ENCODE data around the gene GRIN2C. TPM values are rescaled to one million over a fixed set of nuclear protein-coding genes. Genes with fewer than 3 reads are reported as not detected.
A peak's percentile ranks its signal among the peaks of the same experiment; 100 is the strongest.

GRIN2C gene
- total and polyA plus RNA-seq, 9 of the 15 experiments (the other 6 are each of a cell fraction or from before 2014, with no cell fraction given), result under 0.01 to 0.33 (median 0.10) TPM; not detected in 2

GRCh38 chr17:74873037-74873873 lies 13.6 kb upstream of the GRIN2C start (continued):
- TF ChIP-seq BCLAF1 (IDR thresholded peaks at IDR 0.05; ENCODE audit: borderline replicate concordance in 1 of 2, control insufficient read depth in 1 of 2, low read depth in 2 of 2, low read length in 1 of 2) (no peak), TAF1 (IDR thresholded peaks at IDR 0.05; ENCODE audit: control insufficient read depth, extremely low read depth, insufficient read depth, low read length, severe bottlenecking) (peak; percentile 92), ZNF253 (CRISPR knock-in tag; conservative IDR thresholded peaks at IDR 0.05) (no peak), NR4A1 (CRISPR knock-in tag; IDR thresholded peaks at IDR 0.05) (0 out of 2 replicates have a peak, but pooled peaks have one; percentile 74), NR4A1 (tag; IDR thresholded peaks at IDR 0.05) (0 out of 2 replicates have a peak, but pooled peaks have one; percentile 48), MTA1 (IDR thresholded peaks at IDR 0.05; ENCODE audit: borderline replicate concordance) (peak; percentile 100), RFX5 (IDR thresholded peaks at IDR 0.05; ENCODE audit: low read depth, low read length) (no peak), FIP1L1 (IDR thresholded peaks at IDR 0.05; ENCODE audit: low read depth, low read length, poor library complexity, severe bottlenecking) (no peak), RREB1 (CRISPR knock-in tag; IDR thresholded peaks at IDR 0.05) (0 out of 2 replicates have a peak, but pooled peaks have one; percentile 24), FOS (IDR thresholded peaks at IDR 0.05; ENCODE audit: extremely low read depth, insufficient read length) (peak; percentile 82), XRCC4 (IDR thresholded peaks at IDR 0.05; ENCODE audit: extremely low read depth, insufficient read depth, insufficient read length) (no peak), BRD4 (IDR thresholded peaks at IDR 0.05) (peak; percentile 19; the same call in 1 of the 2 replicates), NKRF (IDR thresholded peaks at IDR 0.05; ENCODE audit: borderline replicate concordance) (peak; percentile 62; the same call in 1 of the 2 replicates), BCOR (IDR thresholded peaks at IDR 0.05) (no peak), ZNF586 (CRISPR knock-in tag; conservative IDR thresholded peaks at IDR 0.05) (0 out of 2 replicates have a peak, but pooled peaks have one; percentile 42), POLR2A (conservative IDR thresholded peaks at IDR 0.05) (peak; percentile 95)

All from K562 (cell line).